Left ventricle myocardium inferior (tissue), 1 donor: Measurements from ENCODE around the gene PCDHB14. TPM values are rescaled to one million over a fixed set of nuclear protein-coding genes. Genes with fewer than 3 reads are reported as not detected.
A peak's percentile ranks its signal among the peaks of the same experiment; 100 is the strongest.
"Not testable (repeated sequence)": the region's sequence is repeated elsewhere in the genome, so short reads cannot be mapped to it uniquely, and the experiment has no call there.

Experiments used
- DNase-seq: peaks from one replicate; pipeline ENCODE4 v3.0.0-alpha.2; 2020
- H3K27ac ChIP-seq: fragments of 200-600 bp; replicated peaks from 2 replicates; pipeline ENCODE4 v1.8.0; 2021
- H3K27me3 ChIP-seq: fragments of 200-600 bp; 2 replicates; pipeline ENCODE4 v1.8.0; 2021; ENCODE audit warnings: low read depth
- H3K36me3 ChIP-seq: fragments of 200-600 bp; 2 replicates; pipeline ENCODE4 v1.8.0; 2021
- H3K4me1 ChIP-seq: fragments of 200-600 bp; 2 replicates; pipeline ENCODE4 v1.8.0; 2021
- H3K4me3 ChIP-seq: fragments of 200-600 bp; 2 replicates; pipeline ENCODE4 v1.8.0; 2021; ENCODE audit warnings: mild to moderate bottlenecking, moderate library complexity
- H3K9me3 ChIP-seq: fragments of 200-600 bp; replicated peaks from 2 replicates; pipeline ENCODE4 v1.8.0; 2021
- intact Hi-C: fragments of 100-400 bp; cut with micrococcal nuclease; formaldehyde crosslinking; loops from one replicate; pipeline ENCODE4 v1.11.0; 2022
- total RNA-seq: library from RNA; stranded (reverse); fragmentation: NEBNext Ultra II Directional; extraction: Animal tissue kit (Norgen Biotek cat#: 25700); gene quantifications from one replicate; pipeline ENCODE4 v1.2.1, GENCODE V29; 2021
- TF ChIP-seq, protein P1 (sequence below): fragments of 200-600 bp; IDR thresholded peaks from 2 replicates; pipeline ENCODE4 v1.8.0; 2021; ENCODE audit warnings: antibody characterized with exemption, mild to moderate bottlenecking, borderline replicate concordance
- donor health status: DM: no; HTN: yes; CAD: no; lungs with severe emphysema.

PCDHB14 gene
- total RNA-seq, 1 donor from 2014 or later = 1.9 TPM

DNA sequence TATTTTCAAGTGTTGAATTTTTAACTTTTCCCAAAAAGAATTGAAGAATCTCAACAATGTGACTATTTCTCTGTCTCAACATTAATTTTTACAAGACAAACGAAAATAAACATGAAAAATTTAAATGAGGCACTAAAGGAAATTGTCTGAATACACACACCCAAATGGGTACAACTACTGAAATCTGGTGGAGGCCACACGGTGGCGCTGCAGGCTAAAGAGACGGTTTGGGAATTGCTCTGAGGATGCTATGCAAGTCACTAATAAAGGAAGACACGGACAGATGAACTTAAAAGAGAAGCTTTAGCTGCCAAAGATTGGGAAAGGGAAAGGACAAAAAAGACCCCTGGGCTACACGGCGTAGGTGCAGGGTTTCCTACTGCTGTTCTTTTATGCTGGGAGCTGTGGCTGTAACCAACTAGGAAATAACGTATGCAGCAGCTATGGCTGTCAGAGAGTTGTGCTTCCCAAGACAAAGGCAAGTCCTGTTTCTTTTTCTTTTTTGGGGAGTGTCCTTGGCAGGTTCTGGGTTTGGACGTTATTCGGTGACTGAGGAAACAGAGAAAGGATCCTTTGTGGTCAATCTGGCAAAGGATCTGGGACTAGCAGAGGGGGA lies 30.9 kb upstream of the PCDHB14 start, which contains the start of gene PCDHB10:
Gene PCDHB10, plus strand, starts transcription at position 244 of the 616 bp plus-strand sequence. Its CDS starts 200 bp downstream, at position 444.
- H3K27ac ChIP-seq = no peak within 1 kb of the TSS
- H3K4me3 ChIP-seq = no peak within 1 kb of the TSS
- no peaks in the 10 kb centered on the region for H3K4me1 ChIP-seq
- TF ChIP-seq, protein P1, sequence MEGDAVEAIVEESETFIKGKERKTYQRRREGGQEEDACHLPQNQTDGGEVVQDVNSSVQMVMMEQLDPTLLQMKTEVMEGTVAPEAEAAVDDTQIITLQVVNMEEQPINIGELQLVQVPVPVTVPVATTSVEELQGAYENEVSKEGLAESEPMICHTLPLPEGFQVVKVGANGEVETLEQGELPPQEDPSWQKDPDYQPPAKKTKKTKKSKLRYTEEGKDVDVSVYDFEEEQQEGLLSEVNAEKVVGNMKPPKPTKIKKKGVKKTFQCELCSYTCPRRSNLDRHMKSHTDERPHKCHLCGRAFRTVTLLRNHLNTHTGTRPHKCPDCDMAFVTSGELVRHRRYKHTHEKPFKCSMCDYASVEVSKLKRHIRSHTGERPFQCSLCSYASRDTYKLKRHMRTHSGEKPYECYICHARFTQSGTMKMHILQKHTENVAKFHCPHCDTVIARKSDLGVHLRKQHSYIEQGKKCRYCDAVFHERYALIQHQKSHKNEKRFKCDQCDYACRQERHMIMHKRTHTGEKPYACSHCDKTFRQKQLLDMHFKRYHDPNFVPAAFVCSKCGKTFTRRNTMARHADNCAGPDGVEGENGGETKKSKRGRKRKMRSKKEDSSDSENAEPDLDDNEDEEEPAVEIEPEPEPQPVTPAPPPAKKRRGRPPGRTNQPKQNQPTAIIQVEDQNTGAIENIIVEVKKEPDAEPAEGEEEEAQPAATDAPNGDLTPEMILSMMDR = peak; percentile 49
- peaks cover 90% of the 10 kb centered on the region for H3K9me3 ChIP-seq
- intact Hi-C loops = no loop called here
- no peak for DNase-seq
- H3K36me3 ChIP-seq = peaks cover 12% of the 10 kb centered on the region
- H3K27me3 ChIP-seq = peaks cover 48% of the 10 kb centered on the region

DNA sequence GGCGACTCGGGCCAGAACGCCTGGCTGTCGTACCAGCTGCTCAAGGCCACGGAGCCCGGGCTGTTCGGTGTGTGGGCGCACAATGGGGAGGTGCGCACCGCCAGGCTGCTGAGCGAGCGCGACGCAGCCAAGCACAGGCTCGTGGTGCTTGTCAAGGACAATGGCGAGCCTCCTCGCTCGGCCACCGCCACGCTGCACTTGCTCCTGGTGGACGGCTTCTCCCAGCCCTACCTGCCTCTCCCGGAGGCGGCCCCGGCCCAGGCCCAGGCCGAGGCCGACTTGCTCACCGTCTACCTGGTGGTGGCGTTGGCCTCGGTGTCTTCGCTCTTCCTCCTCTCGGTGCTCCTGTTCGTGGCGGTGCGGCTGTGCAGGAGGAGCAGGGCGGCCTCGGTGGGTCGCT lies 28.8 kb upstream of the PCDHB14 start:
- peaks cover 16% of the 10 kb centered on the region for H3K36me3 ChIP-seq

DNA sequence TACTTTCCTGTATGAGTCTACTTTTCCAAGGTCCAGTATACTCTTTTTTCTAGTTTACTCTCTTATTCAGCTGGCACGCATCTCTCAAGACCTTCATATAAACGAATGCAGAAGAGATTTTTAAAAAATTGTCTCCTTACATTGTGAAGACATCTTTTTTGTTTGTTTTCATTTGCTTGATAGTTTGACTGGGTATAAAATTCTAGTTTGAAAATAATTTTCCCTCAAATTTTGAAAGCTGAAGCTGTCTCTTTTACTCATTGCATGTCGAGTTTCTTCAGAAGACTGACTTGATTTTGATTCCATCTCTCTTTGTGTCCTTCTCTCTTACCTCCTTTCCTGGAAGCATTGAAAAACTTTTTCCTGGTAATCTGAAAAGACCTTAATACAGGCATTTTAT lies 26.8 kb upstream of the PCDHB14 start:
- intact Hi-C loops = no loop called here

More for the DNA sequence above, 28.8 kb upstream of the PCDHB14 start:
- Histone ChIP-seq H3K27me3 (peaks cover 33% of the 10 kb centered on the region), H3K9me3 (peaks cover 93% of the 10 kb centered on the region)
- H3K4me3 ChIP-seq, DNase-seq, intact Hi-C loops, H3K27ac ChIP-seq, H3K4me1 ChIP-seq: not testable (repeated sequence)

DNA sequence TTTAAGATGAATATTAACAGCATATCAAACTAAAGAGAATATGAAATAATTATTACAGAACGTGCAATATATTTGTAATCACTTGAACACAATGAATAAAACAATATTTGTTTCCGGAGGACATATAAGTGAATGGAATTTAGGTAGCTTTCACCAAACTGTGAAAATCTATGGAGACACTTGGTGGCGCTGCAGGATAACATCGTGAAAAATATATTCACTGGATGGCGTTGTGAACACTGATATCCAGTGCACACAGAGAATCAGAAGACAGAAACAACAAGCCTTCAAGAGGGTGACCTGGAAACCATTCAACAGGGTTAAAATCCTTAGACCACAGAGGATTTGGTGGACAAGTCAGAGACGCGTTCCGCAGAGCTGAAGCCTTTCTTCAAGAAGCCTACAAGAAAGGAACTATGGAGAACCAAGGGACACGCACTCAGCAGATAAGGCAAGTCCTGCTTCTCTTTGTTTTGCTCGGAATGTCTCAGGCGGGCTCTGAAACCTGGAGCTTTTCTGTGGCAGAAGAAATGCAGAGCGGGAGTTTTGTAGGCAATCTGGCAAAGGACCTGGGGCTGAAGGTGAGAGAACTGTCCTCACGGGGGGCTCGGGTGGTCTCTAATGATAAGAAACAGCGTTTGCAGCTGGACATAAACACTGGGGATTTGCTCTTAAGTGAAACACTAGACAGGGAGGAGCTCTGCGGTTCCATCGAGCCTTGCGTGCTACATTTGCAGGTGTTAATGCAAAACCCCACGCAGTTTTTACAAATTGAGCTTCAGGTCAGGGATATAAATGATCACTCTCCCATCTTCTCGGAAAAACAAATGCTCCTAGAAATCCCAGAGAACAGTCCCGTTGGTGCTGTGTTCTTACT lies 23.5 kb upstream of the PCDHB14 start, which contains the start of gene PCDHB11:
Gene PCDHB11, plus strand, starts transcription at position 269 of the 877 bp plus-strand sequence. Its CDS starts 148 bp downstream, at position 417.
- intact Hi-C loops = no loop called here
- H3K9me3 ChIP-seq = peaks cover 97% of the 10 kb centered on the region
- H3K4me3 ChIP-seq = peak within 1 kb of the TSS; percentile 35

More for the DNA sequence above, 26.8 kb upstream of the PCDHB14 start:
- Histone ChIP-seq H3K27me3 (peaks cover 23% of the 10 kb centered on the region), H3K4me1 (no peaks in the 10 kb centered on the region), H3K9me3 (peaks cover 91% of the 10 kb centered on the region), H3K27ac (no peak overlapping the region), H3K36me3 (peaks cover 16% of the 10 kb centered on the region), H3K4me3 (no peak overlapping the region)
- no peak for DNase-seq
- TF ChIP-seq, protein P1 = no peak

DNA sequence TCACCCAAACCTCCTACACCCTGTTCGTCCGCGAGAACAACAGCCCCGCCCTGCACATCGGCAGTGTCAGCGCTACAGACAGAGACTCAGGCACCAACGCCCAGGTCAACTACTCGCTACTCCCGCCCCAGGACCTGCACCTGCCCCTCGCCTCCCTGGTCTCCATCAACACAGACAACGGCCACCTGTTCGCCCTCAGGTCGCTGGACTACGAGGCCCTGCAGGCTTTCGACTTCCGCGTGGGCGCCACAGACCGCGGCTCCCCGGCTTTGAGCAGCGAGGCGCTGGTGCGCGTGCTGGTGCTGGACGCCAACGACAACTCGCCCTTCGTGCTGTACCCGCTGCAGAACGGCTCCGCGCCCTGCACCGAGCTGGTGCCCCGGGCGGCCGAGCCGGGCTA lies 22.0 kb upstream of the PCDHB14 start:
- Histone ChIP-seq H3K36me3 (peaks cover 19% of the 10 kb centered on the region), H3K27me3 (peaks cover 39% of the 10 kb centered on the region), H3K9me3 (peaks cover 95% of the 10 kb centered on the region)
- H3K4me3 ChIP-seq, H3K27ac ChIP-seq, DNase-seq, H3K4me1 ChIP-seq, intact Hi-C loops: not testable (repeated sequence)

More for the DNA sequence above, 23.5 kb upstream of the PCDHB14 start, which contains the start of gene PCDHB11:
- TF ChIP-seq, protein P1 = peak; percentile 23
- Histone ChIP-seq H3K27ac (no peak within 1 kb of the TSS), H3K36me3 (peaks cover 20% of the 10 kb centered on the region), H3K27me3 (peaks cover 41% of the 10 kb centered on the region), H3K4me1 (no peaks in the 10 kb centered on the region)
- no peak for DNase-seq

DNA sequence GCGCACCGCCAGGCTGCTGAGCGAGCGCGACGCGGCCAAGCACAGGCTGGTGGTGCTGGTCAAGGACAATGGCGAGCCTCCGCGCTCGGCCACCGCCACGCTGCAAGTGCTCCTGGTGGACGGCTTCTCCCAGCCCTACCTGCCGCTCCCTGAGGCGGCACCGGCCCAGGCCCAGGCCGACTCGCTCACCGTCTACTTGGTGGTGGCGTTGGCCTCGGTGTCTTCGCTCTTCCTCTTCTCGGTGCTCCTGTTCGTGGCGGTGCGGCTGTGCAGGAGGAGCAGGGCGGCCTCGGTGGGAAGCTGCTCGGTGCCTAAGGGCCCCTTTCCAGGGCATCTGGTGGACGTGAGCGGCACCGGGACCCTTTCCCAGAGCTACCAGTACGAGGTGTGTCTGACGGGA lies 21.5 kb upstream of the PCDHB14 start:
- Histone ChIP-seq H3K9me3 (peaks cover 95% of the 10 kb centered on the region), H3K27me3 (peaks cover 39% of the 10 kb centered on the region), H3K36me3 (peaks cover 13% of the 10 kb centered on the region)
- H3K4me1 ChIP-seq, DNase-seq, H3K27ac ChIP-seq, H3K4me3 ChIP-seq, intact Hi-C loops: not testable (repeated sequence)
